Measurements from ENCODE around the gene SH3RF3. TPM values are rescaled to one million over a fixed set of nuclear protein-coding genes. Genes with fewer than 3 reads are reported as not detected.

Gene SH3RF3
- total and polyA plus RNA-seq, 2 of the 13 experiments (the other 11 are each of a cell fraction or from before 2014, with no cell fraction given), result 0.04 TPM; not detected in 1

DNA sequence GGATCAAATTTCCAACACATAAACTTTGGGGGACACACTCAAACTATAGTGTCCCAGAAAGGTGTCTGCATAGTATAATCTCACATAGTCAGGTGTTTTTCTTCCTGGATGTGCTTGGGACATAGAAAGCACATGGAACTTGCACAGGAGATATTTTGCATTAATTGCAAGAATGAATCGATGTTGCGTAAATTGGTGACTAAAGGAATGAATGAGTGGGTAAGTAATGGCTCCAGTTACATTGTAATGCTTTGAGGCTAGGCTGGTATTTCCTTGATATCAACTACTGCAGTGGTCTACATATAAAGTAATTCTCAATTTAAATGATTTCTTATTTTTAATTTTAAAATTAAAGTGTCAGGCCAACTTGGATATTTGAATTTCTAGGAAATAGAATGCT is 53.4 kb downstream of the SH3RF3 start (continued):
- TF ChIP-seq, protein P1, sequence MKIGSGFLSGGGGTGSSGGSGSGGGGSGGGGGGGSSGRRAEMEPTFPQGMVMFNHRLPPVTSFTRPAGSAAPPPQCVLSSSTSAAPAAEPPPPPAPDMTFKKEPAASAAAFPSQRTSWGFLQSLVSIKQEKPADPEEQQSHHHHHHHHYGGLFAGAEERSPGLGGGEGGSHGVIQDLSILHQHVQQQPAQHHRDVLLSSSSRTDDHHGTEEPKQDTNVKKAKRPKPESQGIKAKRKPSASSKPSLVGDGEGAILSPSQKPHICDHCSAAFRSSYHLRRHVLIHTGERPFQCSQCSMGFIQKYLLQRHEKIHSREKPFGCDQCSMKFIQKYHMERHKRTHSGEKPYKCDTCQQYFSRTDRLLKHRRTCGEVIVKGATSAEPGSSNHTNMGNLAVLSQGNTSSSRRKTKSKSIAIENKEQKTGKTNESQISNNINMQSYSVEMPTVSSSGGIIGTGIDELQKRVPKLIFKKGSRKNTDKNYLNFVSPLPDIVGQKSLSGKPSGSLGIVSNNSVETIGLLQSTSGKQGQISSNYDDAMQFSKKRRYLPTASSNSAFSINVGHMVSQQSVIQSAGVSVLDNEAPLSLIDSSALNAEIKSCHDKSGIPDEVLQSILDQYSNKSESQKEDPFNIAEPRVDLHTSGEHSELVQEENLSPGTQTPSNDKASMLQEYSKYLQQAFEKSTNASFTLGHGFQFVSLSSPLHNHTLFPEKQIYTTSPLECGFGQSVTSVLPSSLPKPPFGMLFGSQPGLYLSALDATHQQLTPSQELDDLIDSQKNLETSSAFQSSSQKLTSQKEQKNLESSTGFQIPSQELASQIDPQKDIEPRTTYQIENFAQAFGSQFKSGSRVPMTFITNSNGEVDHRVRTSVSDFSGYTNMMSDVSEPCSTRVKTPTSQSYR (CRISPR knock-in tag; IDR thresholded peaks at IDR 0.05; ENCODE audit: borderline replicate concordance), result no peak

DNA sequence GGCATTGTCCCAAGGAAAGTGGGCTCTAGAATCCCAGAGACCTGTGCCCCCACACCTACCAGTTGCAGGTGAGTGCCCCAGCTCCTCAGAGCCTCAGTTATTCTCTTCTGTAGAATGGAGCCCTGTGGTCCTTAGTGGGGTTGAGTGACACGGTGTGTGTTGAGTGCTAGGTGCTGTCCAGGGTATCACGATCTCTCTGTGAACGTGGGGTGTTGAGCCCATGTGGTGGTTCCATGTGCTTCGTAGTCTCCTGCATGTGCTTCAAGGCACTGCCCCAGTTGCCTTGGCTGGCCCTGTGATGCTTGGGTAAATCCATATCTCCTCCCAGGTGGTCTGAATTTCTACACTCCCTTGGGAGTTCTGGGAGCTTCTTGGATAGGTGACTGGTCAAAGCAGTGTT is 54.9 kb downstream of the SH3RF3 start:
- no peak for ATAC-seq

More for the DNA sequence above, 54.9 kb downstream of the SH3RF3 start:
- BruUV-seq (replicated peaks), result no TSS peak
- H3K36me3 ChIP-seq (replicated peaks in 1 of 2; ENCODE audit: control insufficient read depth in 1 of 2, insufficient read depth in 2 of 2, low read length in 2 of 2), result no peaks in the 10 kb centered on the region
- POLR2A ChIA-PET, result no interaction called here
- H3K27ac ChIP-seq (ENCODE audit: extremely low read length, insufficient read depth, low read length), result no peak overlapping the region
- no peak overlapping the region for H3K9ac ChIP-seq (ENCODE audit: insufficient read depth, low read depth, low read length)
- no peak overlapping the region for H3K4me2 ChIP-seq (ENCODE audit: low read depth, low read length)
- H3K27me3 ChIP-seq (ENCODE audit: control insufficient read depth in 1 of 2, insufficient read depth in 2 of 2, low read length in 2 of 2), result peaks cover 0 to 3% of the 10 kb centered on the region in 2 experiments; a peak in 1 of 5 replicates
- no peaks in the 10 kb centered on the region for H4K20me1 ChIP-seq (ENCODE audit: insufficient read depth, low read length)
- no peak for FAIRE-seq
- WGBS (ENCODE audit: low lambda C conversion rate), result 42% methylated on average over 3 of the region's 4 CpGs
- CTCF ChIA-PET (ENCODE audit: low intra/inter-chr PET ratio, low total read pairs), result no interaction called here
- no peaks in the 10 kb centered on the region for H3K9me3 ChIP-seq (ENCODE audit: low read length)
- no peak for TF ChIP-seq KLF11 (CRISPR knock-in tag; IDR thresholded peaks at IDR 0.05)
- TF ChIP-seq ZNF569 (CRISPR knock-in tag; IDR thresholded peaks at IDR 0.05; ENCODE audit: borderline replicate concordance), result no peak
- TF ChIP-seq, protein P2, sequence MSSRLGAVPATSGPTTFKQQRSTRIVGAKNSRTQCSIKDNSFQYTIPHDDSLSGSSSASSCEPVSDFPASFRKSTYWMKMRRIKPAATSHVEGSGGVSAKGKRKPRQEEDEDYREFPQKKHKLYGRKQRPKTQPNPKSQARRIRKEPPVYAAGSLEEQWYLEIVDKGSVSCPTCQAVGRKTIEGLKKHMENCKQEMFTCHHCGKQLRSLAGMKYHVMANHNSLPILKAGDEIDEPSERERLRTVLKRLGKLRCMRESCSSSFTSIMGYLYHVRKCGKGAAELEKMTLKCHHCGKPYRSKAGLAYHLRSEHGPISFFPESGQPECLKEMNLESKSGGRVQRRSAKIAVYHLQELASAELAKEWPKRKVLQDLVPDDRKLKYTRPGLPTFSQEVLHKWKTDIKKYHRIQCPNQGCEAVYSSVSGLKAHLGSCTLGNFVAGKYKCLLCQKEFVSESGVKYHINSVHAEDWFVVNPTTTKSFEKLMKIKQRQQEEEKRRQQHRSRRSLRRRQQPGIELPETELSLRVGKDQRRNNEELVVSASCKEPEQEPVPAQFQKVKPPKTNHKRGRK (CRISPR knock-in tag; IDR thresholded peaks at IDR 0.05), result no peak
- TF ChIP-seq, protein P3, sequence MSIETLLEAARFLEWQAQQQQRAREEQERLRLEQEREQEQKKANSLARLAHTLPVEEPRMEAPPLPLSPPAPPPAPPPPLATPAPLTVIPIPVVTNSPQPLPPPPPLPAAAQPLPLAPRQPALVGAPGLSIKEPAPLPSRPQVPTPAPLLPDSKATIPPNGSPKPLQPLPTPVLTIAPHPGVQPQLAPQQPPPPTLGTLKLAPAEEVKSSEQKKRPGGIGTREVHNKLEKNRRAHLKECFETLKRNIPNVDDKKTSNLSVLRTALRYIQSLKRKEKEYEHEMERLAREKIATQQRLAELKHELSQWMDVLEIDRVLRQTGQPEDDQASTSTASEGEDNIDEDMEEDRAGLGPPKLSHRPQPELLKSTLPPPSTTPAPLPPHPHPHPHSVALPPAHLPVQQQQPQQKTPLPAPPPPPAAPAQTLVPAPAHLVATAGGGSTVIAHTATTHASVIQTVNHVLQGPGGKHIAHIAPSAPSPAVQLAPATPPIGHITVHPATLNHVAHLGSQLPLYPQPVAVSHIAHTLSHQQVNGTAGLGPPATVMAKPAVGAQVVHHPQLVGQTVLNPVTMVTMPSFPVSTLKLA (IDR thresholded peaks at IDR 0.05), result peak; percentile 99
- H3K79me2 ChIP-seq (ENCODE audit: insufficient read depth, low read length), result no peaks in the 10 kb centered on the region
- no peak overlapping the region for H3K4me3 ChIP-seq (replicated peaks in 1 of 3; ENCODE audit: insufficient read depth in 1 of 3, low read depth in 2 of 3, low read length in 3 of 3)
- in situ Hi-C loops (cut with HindIII; ENCODE audit: extremely low pct_ligation_motif_present, low pct_unique_long_range_greater_than_20kb), result no loop called here
- intact Hi-C loops (cut with micrococcal nuclease; ENCODE audit: unreplicated experiment), result no loop called here
- no peak for DNase-seq (ENCODE audit: low spot score)
- no peak overlapping the region for H2AFZ ChIP-seq (ENCODE audit: low read length)
- H3K4me1 ChIP-seq (ENCODE audit: insufficient read depth, low read length), result no peaks in the 10 kb centered on the region
